Fibroblast of lung (primary cell): ENCODE measurements around the gene RASSF3. TPM values are rescaled to one million over a fixed set of nuclear protein-coding genes. Genes with fewer than 3 reads are reported as not detected.
"Not testable (repeated sequence)": the region's sequence is repeated elsewhere in the genome, so short reads cannot be mapped to it uniquely, and the experiment has no call there.

Experiments used
- DNase-seq, 2 donors: peaks; one replicate each; pipeline versions ENCODE4 v3.0.0 to v3.0.0-alpha.2; 2010; ENCODE audit warnings: low read depth in 2 of 2
- H2AFZ ChIP-seq: 2 replicates; pipeline ENCODE4 v1.5.1; 2012; ENCODE audit warnings: low read length, control low read depth, inconsistent platforms
- H3K27ac ChIP-seq: 2 replicates; pipeline ENCODE4 v1.5.1; 2011; ENCODE audit warnings: low read length, control low read depth; ENCODE audit not compliant: insufficient read depth
- H3K27me3 ChIP-seq: 2 replicates; pipeline ENCODE4 v1.5.1; 2011; ENCODE audit warnings: mild to moderate bottlenecking, low read length; ENCODE audit not compliant: control insufficient read depth, insufficient read depth
- H3K36me3 ChIP-seq: 2 replicates; pipeline ENCODE4 v1.5.1; 2011; ENCODE audit warnings: low read length; ENCODE audit not compliant: control insufficient read depth, insufficient read depth
- H3K4me1 ChIP-seq: 2 replicates; pipeline ENCODE4 v1.5.1; 2011; ENCODE audit warnings: low read length; ENCODE audit not compliant: control insufficient read depth, insufficient read depth; ENCODE audit errors: extremely low read depth
- H3K4me2 ChIP-seq: 2 replicates; pipeline ENCODE4 v1.5.1; 2011; ENCODE audit warnings: low read length, control low read depth; ENCODE audit not compliant: insufficient read depth; ENCODE audit errors: extremely low read depth
- H3K4me3 ChIP-seq, 4 experiments: fragments of 200-600 bp in 1 of 4; sonication (generic) in 1 of 4; replicated peaks in 1 of 4; 2 replicates each; pipeline ENCODE4 v1.5.1; 2011 to 2016; ENCODE audit warnings: low read length in 4 of 4, low read depth in 3 of 4, mild to moderate bottlenecking in 3 of 4, control low read depth in 2 of 4, inconsistent platforms in 1 of 4, mixed read lengths in 1 of 4; ENCODE audit not compliant: insufficient read depth in 1 of 4; ENCODE audit errors: control extremely low read depth in 1 of 4
- H3K79me2 ChIP-seq: 2 replicates; pipeline ENCODE4 v1.5.1; 2012; ENCODE audit warnings: mild to moderate bottlenecking, low read length, inconsistent platforms; ENCODE audit not compliant: control insufficient read depth, insufficient read depth
- H3K9ac ChIP-seq: 2 replicates; pipeline ENCODE4 v1.5.1; 2011; ENCODE audit warnings: mild to moderate bottlenecking, low read length, control low read depth; ENCODE audit not compliant: insufficient read depth
- H3K9me3 ChIP-seq: 2 replicates; pipeline ENCODE4 v1.5.1; 2012; ENCODE audit warnings: low read depth, low read length; ENCODE audit not compliant: control insufficient read depth, insufficient read depth
- H4K20me1 ChIP-seq: 2 replicates; pipeline ENCODE4 v1.5.1; 2011; ENCODE audit warnings: low read length; ENCODE audit not compliant: control insufficient read depth, insufficient read depth; ENCODE audit errors: extremely low read depth
- CTCF ChIP-seq, 2 donors: IDR thresholded peaks in 1 of 2; conservative IDR thresholded peaks in 1 of 2; 1 replicate in 1 of 2; 2 replicates in 1 of 2; pipeline ENCODE4 v1.5.1; 2011 to 2012; ENCODE audit warnings: low read length in 2 of 2, control low read depth in 1 of 2, inconsistent platforms in 1 of 2, low read depth in 1 of 2, mild to moderate bottlenecking in 1 of 2
- EZH2 ChIP-seq: IDR thresholded peaks from 2 replicates; pipeline ENCODE4 v1.5.1; 2012; ENCODE audit warnings: low read length, control low read depth, mild to moderate bottlenecking; ENCODE audit errors: missing control alignments
- polyA plus RNA-seq, 2 donors: library from polyadenylated mRNA; depleted of rRNA in 1 of 2; stranded (reverse) in 1 of 2; unstranded in 1 of 2; fragments of >200 nt; gene quantifications; 2 replicates each; pipeline ENCODE4 v1.2.1, GENCODE V29; 2011 to 2012; ENCODE audit warnings: missing spikeins in 1 of 2
- total RNA-seq: library from RNA; depleted of rRNA; stranded (reverse); fragments of >200 nt; gene quantifications from 2 replicates; pipeline ENCODE4 v1.2.1, GENCODE V29; 2014

The RASSF3 gene
- total and polyA plus RNA-seq, 2 donors (not counting 1 experiment from before 2014, with no cell fraction given) = 37.7 to 45.9 TPM

GRCh38 chr12:64624035-64624434, 13.7 kb downstream of the RASSF3 start:
- no peak overlapping the region for H3K4me2 ChIP-seq
- H3K4me1 ChIP-seq = peaks cover 20% of the 10 kb centered on the region
- no peaks in the 10 kb centered on the region for H3K27me3 ChIP-seq
- no peak for TF ChIP-seq CTCF (conservative IDR thresholded peaks at IDR 0.05 in 1 of 2, IDR thresholded peaks at IDR 0.05 in 1 of 2; ENCODE audit: low read depth in 1 of 2, low read length in 2 of 2)
- no peak for TF ChIP-seq EZH2
- no peak for DNase-seq
- H3K36me3 ChIP-seq = no peaks in the 10 kb centered on the region
- H3K9me3 ChIP-seq = no peaks in the 10 kb centered on the region
- H4K20me1 ChIP-seq = no peaks in the 10 kb centered on the region
- H2AFZ ChIP-seq = no peak overlapping the region
- H3K79me2 ChIP-seq = peaks cover 61% of the 10 kb centered on the region
- no peak overlapping the region for H3K9ac ChIP-seq
- H3K4me3 ChIP-seq = no peak overlapping the region
- H3K27ac ChIP-seq = no peak overlapping the region

- Histone ChIP-seq H2AFZ (peak overlapping the region; percentile 22), H3K4me1 (peaks cover 19% of the 10 kb centered on the region), H3K36me3 (no peaks in the 10 kb centered on the region), H3K79me2 (peaks cover 56% of the 10 kb centered on the region), H4K20me1 (no peaks in the 10 kb centered on the region), H3K9ac (peak overlapping the region; percentile 33), H3K27ac (peak overlapping the region; percentile 87), H3K4me3 (peak overlapping the region; percentile 29 to 63 (median 46)), H3K27me3 (no peaks in the 10 kb centered on the region), H3K4me2 (peak overlapping the region; percentile 79), H3K9me3 (no peaks in the 10 kb centered on the region)
- DNase-seq = peak; percentile 90 to 93
- TF ChIP-seq EZH2 (no peak), CTCF (conservative IDR thresholded peaks at IDR 0.05 in 1 of 2, IDR thresholded peaks at IDR 0.05 in 1 of 2; ENCODE audit: low read depth in 1 of 2, low read length in 2 of 2) (no peak)
These were observed 15.2 kb downstream of the RASSF3 start for GRCh38 chr12:64625243-64626077.

- peaks cover 56% of the 10 kb centered on the region for H3K79me2 ChIP-seq
- H3K4me3 ChIP-seq, H3K9me3 ChIP-seq, H3K36me3 ChIP-seq, H3K9ac ChIP-seq, H3K27me3 ChIP-seq, DNase-seq, H2AFZ ChIP-seq, H3K4me2 ChIP-seq, H4K20me1 ChIP-seq: not testable (repeated sequence)
- H3K27ac ChIP-seq = peak overlapping the region; percentile 87
- peaks cover 16% of the 10 kb centered on the region for H3K4me1 ChIP-seq
These were observed 16.3 kb downstream of the RASSF3 start for GRCh38 chr12:64626588-64626987.
